Gastrocnemius medialis (tissue), 4 donors: Measurements from ENCODE around the gene FGD5.

Experiments used
- CTCF ChIP-seq, 5 experiments: fragments of 450-650 bp in 3 of 5; fragments of 200-600 bp in 2 of 5; sonication (generic) in 2 of 5; IDR thresholded peaks in 4 of 5; conservative IDR thresholded peaks in 1 of 5; 1 replicate in 4 of 5; 2 replicates in 1 of 5; pipeline ENCODE4 v1.5.1; 2016 to 2019; ENCODE audit warnings: antibody characterized with exemption in 5 of 5, mild to moderate bottlenecking in 3 of 5, moderate library complexity in 3 of 5
- POLR2A ChIP-seq, 2 donors: fragments of 450-650 bp; IDR thresholded peaks; one replicate each; pipeline ENCODE4 v1.6.1; 2017; ENCODE audit warnings: antibody characterized with exemption in 2 of 2, mild to moderate bottlenecking in 2 of 2, moderate library complexity in 2 of 2

GRCh38 chr3:14875411-14876175, 56.8 kb downstream of the FGD5 start:
- no peak for TF ChIP-seq CTCF (IDR thresholded peaks at IDR 0.05 in 4 of 5, conservative IDR thresholded peaks at IDR 0.05 in 1 of 5)
- TF ChIP-seq POLR2A (IDR thresholded peaks at IDR 0.05), result no peak
